ENCODE results near the gene PROCA1. TPM values are rescaled to one million over a fixed set of nuclear protein-coding genes. Genes with fewer than 3 reads are reported as not detected.
"Not testable (repeated sequence)": the region's sequence is repeated elsewhere in the genome, so short reads cannot be mapped to it uniquely, and the experiment has no call there.

The PROCA1 gene
- total and polyA plus RNA-seq, 2 donors from 2014 or later, result 3.4 to 3.5 TPM

- Histone ChIP-seq H3K27ac (ENCODE audit: low read depth in 2 of 2, low read length in 2 of 2) (no peak overlapping the region), H3K4me1 (ENCODE audit: control insufficient read depth in 2 of 3, insufficient read depth in 2 of 3, low read depth in 1 of 3, low read length in 3 of 3) (peaks cover 5 to 16% (median 12%) of the 10 kb centered on the region in 3 donors), H3K36me3 (ENCODE audit: control insufficient read depth in 2 of 3, insufficient read depth in 3 of 3, low read length in 3 of 3) (peaks cover 0 to 11% (median 0%) of the 10 kb centered on the region in 3 donors), H3K9me3 (ENCODE audit: control insufficient read depth in 2 of 3, insufficient read depth in 1 of 3, low read length in 3 of 3) (no peaks in the 10 kb centered on the region), H3K4me3 (ENCODE audit: low read length in 3 of 3) (peak overlapping the region in 1 of 3 donors; percentile 95), H3K27me3 (ENCODE audit: control insufficient read depth, insufficient read depth, low read length) (no peaks in the 10 kb centered on the region), H3K9ac (ENCODE audit: low read length in 3 of 3) (no peak overlapping the region)
- TF ChIP-seq, protein P1, sequence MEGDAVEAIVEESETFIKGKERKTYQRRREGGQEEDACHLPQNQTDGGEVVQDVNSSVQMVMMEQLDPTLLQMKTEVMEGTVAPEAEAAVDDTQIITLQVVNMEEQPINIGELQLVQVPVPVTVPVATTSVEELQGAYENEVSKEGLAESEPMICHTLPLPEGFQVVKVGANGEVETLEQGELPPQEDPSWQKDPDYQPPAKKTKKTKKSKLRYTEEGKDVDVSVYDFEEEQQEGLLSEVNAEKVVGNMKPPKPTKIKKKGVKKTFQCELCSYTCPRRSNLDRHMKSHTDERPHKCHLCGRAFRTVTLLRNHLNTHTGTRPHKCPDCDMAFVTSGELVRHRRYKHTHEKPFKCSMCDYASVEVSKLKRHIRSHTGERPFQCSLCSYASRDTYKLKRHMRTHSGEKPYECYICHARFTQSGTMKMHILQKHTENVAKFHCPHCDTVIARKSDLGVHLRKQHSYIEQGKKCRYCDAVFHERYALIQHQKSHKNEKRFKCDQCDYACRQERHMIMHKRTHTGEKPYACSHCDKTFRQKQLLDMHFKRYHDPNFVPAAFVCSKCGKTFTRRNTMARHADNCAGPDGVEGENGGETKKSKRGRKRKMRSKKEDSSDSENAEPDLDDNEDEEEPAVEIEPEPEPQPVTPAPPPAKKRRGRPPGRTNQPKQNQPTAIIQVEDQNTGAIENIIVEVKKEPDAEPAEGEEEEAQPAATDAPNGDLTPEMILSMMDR (IDR thresholded peaks at IDR 0.05; ENCODE audit: borderline replicate concordance, extremely low read depth, insufficient read depth), result no peak
- FAIRE-seq, result no peak
- intact Hi-C loops (cut with DNase I), result no loop called here
- DNase-seq, result no peak
Observed at GRCh38 chr17:28663723-28664122, 48.0 kb downstream of the PROCA1 start.

DNA sequence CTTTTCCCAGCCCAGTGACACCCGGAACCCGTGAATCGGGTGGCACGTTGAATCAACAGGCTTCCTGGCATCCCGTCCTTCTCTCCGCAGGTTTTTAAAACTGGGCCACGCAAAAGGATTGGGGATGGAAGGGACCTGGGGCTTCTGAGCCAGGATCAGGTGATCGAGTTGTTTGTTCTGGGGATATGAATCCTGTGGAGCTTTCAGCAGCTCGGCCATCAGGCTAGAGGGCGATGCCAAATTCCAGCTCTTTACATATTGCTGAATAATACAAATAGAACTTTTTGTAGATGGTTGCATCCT, 49.2 kb downstream of the PROCA1 start:
- peaks cover 5 to 16% (median 12%) of the 10 kb centered on the region in 3 donors for H3K4me1 ChIP-seq (ENCODE audit: control insufficient read depth in 2 of 3, insufficient read depth in 2 of 3, low read depth in 1 of 3, low read length in 3 of 3)
- intact Hi-C loops (cut with DNase I), result no loop called here

GRCh38 chr17:28661635-28662526, 49.8 kb downstream of the PROCA1 start, which contains the start of the genes SDF2 and SUPT6H:
Gene SDF2, minus strand, starts transcription at chr17:28661906. Its CDS starts 30 bp downstream, at chr17:28661876.
Gene SUPT6H, plus strand, starts transcription at chr17:28662205. Its CDS starts 11,197 bp downstream, at chr17:28673402.
- Histone ChIP-seq H3K27me3 (ENCODE audit: control insufficient read depth, insufficient read depth, low read length) (no peaks in the 10 kb centered on the region), H3K36me3 (ENCODE audit: control insufficient read depth in 2 of 3, insufficient read depth in 3 of 3, low read length in 3 of 3) (peaks cover 2 to 14% (median 4%) of the 10 kb centered on the region in 3 donors), H3K4me1 (ENCODE audit: control insufficient read depth in 2 of 3, insufficient read depth in 2 of 3, low read depth in 1 of 3, low read length in 3 of 3) (peaks cover 5 to 16% (median 12%) of the 10 kb centered on the region in 3 donors), H3K4me3 (ENCODE audit: low read length in 3 of 3) (peak within 1 kb of the TSS; percentile 77 to 99 (median 95)), H3K27ac (ENCODE audit: low read depth in 2 of 2, low read length in 2 of 2) (peak within 1 kb of the TSS; percentile 98 to 99), H3K9me3 (ENCODE audit: control insufficient read depth in 2 of 3, insufficient read depth in 1 of 3, low read length in 3 of 3) (no peaks in the 10 kb centered on the region), H3K9ac (ENCODE audit: low read length in 3 of 3) (peak within 1 kb of the TSS; percentile 90 to 98 (median 98))
- TF ChIP-seq, protein P1 (IDR thresholded peaks at IDR 0.05; ENCODE audit: borderline replicate concordance, extremely low read depth, insufficient read depth), result peak; percentile 4
- intact Hi-C loops (cut with DNase I), result no loop called here
- DNase-seq (peak; percentile 94 to 97 (median 95)), FAIRE-seq (no peak)

More for the DNA sequence above, 49.2 kb downstream of the PROCA1 start:
- H3K9ac ChIP-seq (ENCODE audit: low read length in 3 of 3), result peak overlapping the region; percentile 90 to 98 (median 98)
- no peaks in the 10 kb centered on the region for H3K27me3 ChIP-seq (ENCODE audit: control insufficient read depth, insufficient read depth, low read length)
- peak overlapping the region; percentile 98 to 99 for H3K27ac ChIP-seq (ENCODE audit: low read depth in 2 of 2, low read length in 2 of 2)
- no peak for DNase-seq
- H3K9me3 ChIP-seq (ENCODE audit: control insufficient read depth in 2 of 3, insufficient read depth in 1 of 3, low read length in 3 of 3), result no peaks in the 10 kb centered on the region
- TF ChIP-seq, protein P1 (IDR thresholded peaks at IDR 0.05; ENCODE audit: borderline replicate concordance, extremely low read depth, insufficient read depth), result no peak
- no peak for FAIRE-seq
- H3K36me3 ChIP-seq (ENCODE audit: control insufficient read depth in 2 of 3, insufficient read depth in 3 of 3, low read length in 3 of 3), result peaks cover 2 to 14% (median 4%) of the 10 kb centered on the region in 3 donors
- H3K4me3 ChIP-seq (ENCODE audit: low read length in 3 of 3), result peak overlapping the region; percentile 77 to 99 (median 95)

- H3K4me3 ChIP-seq (ENCODE audit: low read length in 3 of 3); H3K9me3 ChIP-seq (ENCODE audit: control insufficient read depth in 2 of 3, insufficient read depth in 1 of 3, low read length in 3 of 3); H3K27me3 ChIP-seq (ENCODE audit: control insufficient read depth, insufficient read depth, low read length); FAIRE-seq; intact Hi-C loops (cut with DNase I); H3K27ac ChIP-seq (ENCODE audit: low read depth in 2 of 2, low read length in 2 of 2); H3K9ac ChIP-seq (ENCODE audit: low read length in 3 of 3): not testable (repeated sequence)
- peaks cover 5 to 16% (median 8%) of the 10 kb centered on the region in 3 donors for H3K4me1 ChIP-seq (ENCODE audit: control insufficient read depth in 2 of 3, insufficient read depth in 2 of 3, low read depth in 1 of 3, low read length in 3 of 3)
- H3K36me3 ChIP-seq (ENCODE audit: control insufficient read depth in 2 of 3, insufficient read depth in 3 of 3, low read length in 3 of 3), result peaks cover 2 to 12% (median 7%) of the 10 kb centered on the region in 3 donors
- peak in 1 of 5 donors; percentile 71 for DNase-seq
Observed at GRCh38 chr17:28659497-28659881, 52.2 kb downstream of the PROCA1 start.

GRCh38 chr17:28658766-28659496, 52.8 kb downstream of the PROCA1 start:
- H3K9ac ChIP-seq (ENCODE audit: low read length in 3 of 3); H3K27ac ChIP-seq (ENCODE audit: low read depth in 2 of 2, low read length in 2 of 2); FAIRE-seq; DNase-seq; H3K27me3 ChIP-seq (ENCODE audit: control insufficient read depth, insufficient read depth, low read length); intact Hi-C loops (cut with DNase I); H3K9me3 ChIP-seq (ENCODE audit: control insufficient read depth in 2 of 3, insufficient read depth in 1 of 3, low read length in 3 of 3); H3K4me3 ChIP-seq (ENCODE audit: low read length in 3 of 3): not testable (repeated sequence)
- H3K4me1 ChIP-seq (ENCODE audit: control insufficient read depth in 2 of 3, insufficient read depth in 2 of 3, low read depth in 1 of 3, low read length in 3 of 3), result peaks cover 5 to 16% (median 8%) of the 10 kb centered on the region in 3 donors
- peaks cover 2 to 15% (median 7%) of the 10 kb centered on the region in 3 donors for H3K36me3 ChIP-seq (ENCODE audit: control insufficient read depth in 2 of 3, insufficient read depth in 3 of 3, low read length in 3 of 3)
